ENCODE data around the gene SEC22C.
"Not testable (repeated sequence)": the region's sequence is repeated elsewhere in the genome, so short reads cannot be mapped to it uniquely, and the experiment has no call there.

The SEC22C gene

DNA sequence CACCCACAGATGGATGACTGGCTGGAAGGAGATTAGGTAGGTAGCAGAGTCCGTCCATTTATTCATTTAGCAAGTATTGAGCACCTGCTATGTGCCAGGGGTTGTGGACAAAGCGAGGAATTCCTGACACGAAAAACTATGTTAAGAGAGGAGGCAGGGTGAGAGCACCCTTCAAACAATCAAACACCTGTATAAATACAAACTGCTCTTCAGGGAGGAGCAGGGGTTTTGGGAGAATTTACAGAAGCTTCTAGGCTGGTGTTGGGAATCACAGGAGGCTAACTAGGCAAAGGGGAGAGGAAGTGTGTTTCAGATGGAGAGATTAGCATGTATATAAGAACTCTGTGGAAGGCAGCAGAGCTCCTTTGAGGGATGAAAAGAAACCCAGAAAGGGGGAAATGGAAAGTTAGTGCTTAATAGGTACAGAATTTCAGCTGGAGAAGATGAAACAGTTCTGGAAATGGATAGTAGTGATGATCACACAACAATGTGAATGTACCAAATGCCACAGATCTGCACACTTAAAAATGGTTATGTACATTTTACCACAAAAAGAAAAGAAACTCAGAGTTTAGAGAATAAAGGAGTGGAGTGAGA is 805 bp upstream of the SEC22C start:
- no peak for DNase-seq (ENCODE audit: low read depth in 2 of 2)

- no peak for DNase-seq (ENCODE audit: low read depth in 2 of 2)
These were observed 413 bp downstream of the SEC22C start for GRCh38 chr3:42581400-42581708.

- DNase-seq (ENCODE audit: low read depth in 2 of 2): not testable (repeated sequence)
These were observed 2.4 kb downstream of the SEC22C start for GRCh38 chr3:42579346-42579745.

- no peak for DNase-seq (ENCODE audit: low read depth in 2 of 2)
These were observed 3.7 kb downstream of the SEC22C start for GRCh38 chr3:42578054-42578453.

GRCh38 chr3:42575137-42575741 is 6.5 kb downstream of the SEC22C start:
- DNase-seq (ENCODE audit: low read depth in 2 of 2): no peak

GRCh38 chr3:42572278-42572677 is 9.5 kb downstream of the SEC22C start:
- DNase-seq (ENCODE audit: low read depth in 2 of 2): no peak

GRCh38 chr3:42569593-42570142 is 12.1 kb downstream of the SEC22C start:
- DNase-seq (ENCODE audit: low read depth in 2 of 2): no peak

DNA sequence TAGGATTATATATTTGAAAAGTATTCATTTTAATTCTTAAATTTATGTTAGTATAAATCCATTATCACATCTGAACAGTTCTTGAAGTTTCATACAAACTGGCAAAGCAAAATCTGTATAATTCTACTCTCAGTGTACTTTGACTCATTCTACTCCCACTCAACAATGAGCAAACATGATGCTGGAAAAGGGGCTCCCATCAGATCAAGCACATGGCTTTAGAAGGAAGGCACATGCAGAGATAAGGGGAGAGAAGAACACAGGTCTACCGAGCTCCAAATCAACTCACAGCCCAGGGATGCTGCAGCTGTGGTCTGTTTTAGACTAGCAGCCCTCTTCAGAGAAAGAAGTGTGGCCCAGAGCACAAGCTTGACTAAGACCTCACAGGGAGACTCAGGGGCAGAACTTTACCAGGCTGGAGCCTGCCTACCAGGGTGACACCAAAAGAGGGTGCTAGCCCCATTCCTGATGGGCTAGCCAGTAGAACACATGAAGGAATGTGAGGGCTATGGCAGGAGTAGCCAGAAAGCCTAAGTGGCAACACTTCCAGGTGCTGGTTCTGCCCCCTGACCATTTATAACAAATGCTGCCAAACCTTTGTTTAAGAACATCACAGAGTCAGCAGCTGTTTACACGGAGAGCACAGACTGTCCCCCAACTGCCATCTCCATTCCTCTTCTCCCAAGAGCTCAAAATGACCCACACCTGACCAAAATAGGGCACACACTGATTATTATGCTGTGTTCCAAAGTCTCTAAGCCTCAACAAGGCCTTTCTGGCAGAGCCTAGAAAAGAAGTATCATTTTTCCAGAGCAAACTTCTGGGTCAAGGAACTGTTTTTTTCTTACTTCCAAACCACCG is 19.5 kb downstream of the SEC22C start:
- DNase-seq (ENCODE audit: low read depth in 2 of 2): no peak

- no peak for DNase-seq (ENCODE audit: low read depth in 2 of 2)
These were observed 23.9 kb downstream of the SEC22C start for GRCh38 chr3:42557854-42558253.

DNA sequence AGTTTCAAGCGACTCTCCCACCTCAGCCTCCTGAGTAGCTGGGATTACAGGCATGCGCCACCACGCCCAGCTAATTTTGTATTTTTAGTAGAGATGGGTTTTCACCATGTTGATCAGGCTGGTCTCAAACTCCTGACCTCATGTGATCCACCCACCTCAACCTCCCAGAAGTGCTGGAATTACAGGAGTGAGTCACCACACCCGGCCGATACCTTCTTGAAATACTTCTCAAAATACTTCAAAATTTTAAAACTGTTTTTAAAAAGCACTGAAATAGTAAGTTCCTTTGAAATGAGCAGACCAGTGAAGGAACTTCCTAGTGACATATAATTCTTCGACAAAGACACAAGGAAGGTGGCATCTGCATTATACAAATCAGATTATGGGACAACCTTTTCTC is 24.9 kb downstream of the SEC22C start:
- not testable (repeated sequence) for DNase-seq (ENCODE audit: low read depth in 2 of 2)

- no peak for DNase-seq (ENCODE audit: low read depth in 2 of 2)
These were observed 25.6 kb downstream of the SEC22C start for GRCh38 chr3:42556089-42556632.

DNA sequence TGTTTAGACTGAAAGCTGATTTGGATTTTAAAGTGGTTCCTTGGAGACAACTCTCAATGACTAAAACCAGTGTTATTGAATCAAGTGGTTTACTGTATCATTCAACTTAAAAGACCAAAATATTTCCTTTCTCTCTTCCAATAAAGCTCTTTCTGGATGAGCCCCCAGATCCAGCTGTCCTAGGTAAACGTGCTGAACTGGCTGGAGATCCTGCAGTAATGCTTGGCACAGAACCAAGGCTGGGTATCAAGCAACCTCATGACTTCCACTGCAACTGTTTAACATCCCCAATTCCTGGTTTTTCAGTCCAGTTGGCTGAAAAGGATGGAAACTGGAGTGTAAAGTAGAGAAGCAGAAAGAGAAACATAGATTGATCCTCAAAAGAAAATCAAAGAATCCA is 28.9 kb downstream of the SEC22C start:
- DNase-seq (ENCODE audit: low read depth in 2 of 2): no peak

DNA sequence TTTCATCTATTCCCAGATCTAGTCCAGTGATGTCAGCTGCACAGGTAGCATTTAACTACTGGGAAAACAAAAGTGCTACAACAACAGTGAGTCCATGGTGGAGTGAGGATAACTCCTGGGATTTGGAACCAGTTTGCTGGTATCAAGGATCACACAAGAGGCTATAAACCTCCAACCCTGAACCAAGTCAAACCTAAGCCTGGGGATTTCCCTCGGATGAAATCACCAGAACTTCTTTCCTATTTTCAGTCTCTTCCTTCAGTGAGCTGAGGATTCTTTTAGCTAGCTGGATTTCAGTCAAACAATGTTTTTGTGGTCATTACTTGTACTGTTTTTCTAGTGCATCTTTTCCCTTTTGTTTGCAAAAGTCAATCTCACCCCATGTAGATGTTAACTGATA is 31.5 kb downstream of the SEC22C start:
- no peak for DNase-seq (ENCODE audit: low read depth in 2 of 2)

DNA sequence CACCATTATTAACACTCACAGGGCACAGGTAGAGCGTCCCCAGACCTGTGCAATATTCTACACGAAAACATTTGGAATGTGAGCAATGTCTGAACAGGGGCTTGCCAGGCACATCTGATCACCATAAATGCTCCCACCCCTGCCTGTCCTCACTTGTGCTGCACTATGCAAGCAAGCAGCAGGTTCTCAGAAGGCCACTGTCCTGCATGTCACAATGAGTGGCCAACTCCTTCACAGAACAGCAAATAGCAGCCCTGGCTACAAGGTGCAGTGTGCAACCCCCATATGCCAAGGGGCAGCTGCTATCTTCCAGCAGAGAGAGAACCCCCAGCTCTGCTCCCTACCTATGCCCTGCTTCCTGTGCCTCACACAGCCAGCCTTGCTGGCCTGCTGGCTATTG is 32.6 kb downstream of the SEC22C start:
- no peak for DNase-seq (ENCODE audit: low read depth in 2 of 2)

DNA sequence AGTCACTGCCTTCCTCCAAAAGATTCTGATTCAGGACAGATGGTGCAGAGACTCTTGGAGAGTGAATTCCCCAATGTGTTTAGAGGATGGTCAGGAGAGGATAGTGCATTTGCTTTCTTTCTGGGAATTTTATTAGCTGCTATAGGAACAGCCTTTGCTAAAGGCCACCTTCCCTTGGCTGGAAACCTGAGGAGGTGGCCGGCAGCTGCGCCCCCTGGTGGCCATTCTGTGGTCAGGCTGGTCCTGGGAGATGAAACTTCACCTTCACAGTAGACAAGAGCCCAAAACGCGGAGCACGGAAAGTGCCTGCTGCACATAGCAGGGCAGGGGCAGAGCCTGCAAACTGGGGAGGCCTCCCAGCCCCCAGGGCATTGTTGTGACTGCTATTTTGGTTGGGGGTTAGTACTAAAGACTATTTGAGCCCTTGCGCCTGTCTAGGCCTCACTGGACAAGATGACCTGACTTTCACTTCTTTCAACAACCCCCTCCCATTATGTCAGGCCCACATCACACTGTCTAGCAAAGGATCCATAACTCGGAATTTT is 34.3 kb downstream of the SEC22C start:
- peak; percentile 5 to 13 for DNase-seq (ENCODE audit: low read depth in 2 of 2)

DNA sequence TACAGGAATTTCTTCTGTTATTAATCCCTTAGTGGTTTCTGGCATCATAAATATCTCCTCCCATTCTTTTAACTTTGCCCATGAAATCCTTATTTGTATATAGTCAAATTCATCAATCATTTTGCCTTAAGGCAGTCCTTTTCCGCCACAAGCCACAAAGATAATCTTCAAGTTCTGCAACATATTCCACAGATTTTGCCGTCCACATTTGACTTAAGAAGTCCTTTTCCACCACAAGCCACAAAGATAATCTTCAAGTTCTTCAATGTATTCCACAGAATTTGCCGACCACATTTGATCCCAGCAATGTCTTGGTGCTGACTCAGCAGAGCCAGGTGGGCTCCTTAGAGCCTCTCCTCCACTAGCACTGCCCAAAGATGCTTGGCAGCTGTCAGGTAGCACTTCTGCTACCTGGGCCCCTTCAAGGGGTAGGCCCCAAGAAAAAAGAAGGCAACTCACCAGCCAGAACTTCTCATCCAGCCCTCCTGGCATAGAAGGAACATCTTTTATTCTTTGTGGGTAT is 35.0 kb downstream of the SEC22C start:
- DNase-seq (ENCODE audit: low read depth in 2 of 2): peak; percentile 16 to 17

- DNase-seq (ENCODE audit: low read depth in 2 of 2): no peak
These were observed 36.4 kb downstream of the SEC22C start for GRCh38 chr3:42545284-42545900.

- DNase-seq (ENCODE audit: low read depth in 2 of 2): no peak
These were observed 37.1 kb downstream of the SEC22C start for GRCh38 chr3:42544492-42545283.

DNA sequence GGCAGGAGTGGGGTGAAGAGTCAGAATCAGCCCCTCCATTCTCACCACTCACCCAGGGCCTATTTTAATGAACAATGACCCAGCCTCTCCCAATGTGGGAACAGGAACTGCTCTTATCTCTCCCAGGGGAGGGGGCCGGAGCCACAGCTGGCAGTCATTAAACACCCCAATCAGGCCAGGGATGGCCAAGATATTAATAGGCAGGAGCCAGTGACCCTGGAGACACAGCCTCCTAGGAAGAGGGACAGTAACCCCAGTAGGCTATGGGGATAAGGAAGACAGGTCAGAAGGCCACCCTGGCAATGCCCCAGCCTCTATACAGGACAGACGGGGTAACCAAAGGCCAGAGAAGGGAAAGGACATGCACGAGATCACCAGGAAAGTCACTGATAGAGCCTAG is 40.7 kb downstream of the SEC22C start:
- no peak for DNase-seq (ENCODE audit: low read depth in 2 of 2)

- DNase-seq (ENCODE audit: low read depth in 2 of 2): no peak
These were observed 41.7 kb downstream of the SEC22C start for GRCh38 chr3:42539871-42540714.

All from fibroblast of skin of left quadriceps (primary cell).